Mesothelial cell of epicardium (in vitro differentiated cells): ENCODE data around the gene CREB3L4. TPM values are rescaled to one million over a fixed set of nuclear protein-coding genes. Genes with fewer than 3 reads are reported as not detected.

ENCODE experiments used
- DNase-seq, 2 experiments: peaks; one replicate each; pipeline ENCODE4 v3.0.0; 2021; ENCODE audit warnings: low spot score in 2 of 2; ENCODE audit not compliant: unreplicated experiment in 2 of 2
- H3K27ac Mint-ChIP-seq: 2 replicates; pipeline ENCODE4 v1.8.0; 2021; ENCODE audit warnings: mixed read lengths
- H3K27me3 Mint-ChIP-seq: 2 replicates; pipeline ENCODE4 v1.8.0; 2021; ENCODE audit warnings: low read depth, mixed read lengths
- H3K36me3 Mint-ChIP-seq: 2 replicates; pipeline ENCODE4 v1.8.0; 2021; ENCODE audit warnings: mixed read lengths
- H3K4me1 Mint-ChIP-seq: 2 replicates; pipeline ENCODE4 v1.8.0; 2021; ENCODE audit warnings: mixed read lengths
- H3K4me3 Mint-ChIP-seq: 2 replicates; pipeline ENCODE4 v1.8.0; 2021; ENCODE audit warnings: mild to moderate bottlenecking, moderate library complexity, mixed read lengths
- H3K9me3 Mint-ChIP-seq: 2 replicates; pipeline ENCODE4 v1.8.0; 2021; ENCODE audit warnings: mixed read lengths
- CTCF ChIP-seq: fragments of 200-600 bp; sonication (generic); IDR thresholded peaks from one replicate; pipeline ENCODE4 v1.5.0; 2021; ENCODE audit warnings: antibody characterized with exemption; ENCODE audit not compliant: unreplicated experiment
- total RNA-seq: library from RNA; stranded (reverse); gene quantifications from 3 replicates; pipeline ENCODE4 v1.2.1, GENCODE V29; 2021

Gene CREB3L4
- total RNA-seq, 1 donor from 2014 or later = 31.1 TPM

GRCh38 chr1:153922076-153922971 lies 45.4 kb upstream of the CREB3L4 start:
- no peak for TF ChIP-seq CTCF
- peaks cover 44% of the 10 kb centered on the region for H3K4me1 Mint-ChIP-seq
- H3K27me3 Mint-ChIP-seq = no peaks in the 10 kb centered on the region
- no peaks in the 10 kb centered on the region for H3K36me3 Mint-ChIP-seq
- peak in 1 of 2 experiments; percentile 44 for DNase-seq
- no peaks in the 10 kb centered on the region for H3K9me3 Mint-ChIP-seq
- H3K27ac Mint-ChIP-seq = peak overlapping the region; percentile 98
- H3K4me3 Mint-ChIP-seq = peak overlapping the region; percentile 94

- no peak for TF ChIP-seq CTCF
- no peaks in the 10 kb centered on the region for H3K9me3 Mint-ChIP-seq
- H3K36me3 Mint-ChIP-seq = no peaks in the 10 kb centered on the region
- peak within 1 kb of the TSS; percentile 94 for H3K4me3 Mint-ChIP-seq
- peak; percentile 97 for DNase-seq
- H3K27me3 Mint-ChIP-seq = no peaks in the 10 kb centered on the region
- H3K4me1 Mint-ChIP-seq = peaks cover 38% of the 10 kb centered on the region
- peak within 1 kb of the TSS; percentile 98 for H3K27ac Mint-ChIP-seq
Measured at GRCh38 chr1:153922972-153923925, 44.5 kb upstream of the CREB3L4 start, which contains the start of gene GATAD2B. TSS of gene GATAD2B (minus strand) at chr1:153922972. CDS start at chr1:153828347, 94,625 bp downstream.

- Mint-ChIP-seq H3K27ac (no peak overlapping the region), H3K4me1 (peaks cover 8% of the 10 kb centered on the region), H3K27me3 (no peaks in the 10 kb centered on the region), H3K36me3 (no peaks in the 10 kb centered on the region), H3K4me3 (no peak overlapping the region), H3K9me3 (no peaks in the 10 kb centered on the region)
- DNase-seq = no peak
- TF ChIP-seq CTCF = no peak
Measured at GRCh38 chr1:153926405-153926804, 41.3 kb upstream of the CREB3L4 start.

- TF ChIP-seq CTCF = no peak
- no peaks in the 10 kb centered on the region for H3K9me3 Mint-ChIP-seq
- no peaks in the 10 kb centered on the region for H3K27me3 Mint-ChIP-seq
- no peak for DNase-seq
- H3K4me1 Mint-ChIP-seq = peaks cover 5% of the 10 kb centered on the region
- no peak overlapping the region for H3K4me3 Mint-ChIP-seq
- H3K27ac Mint-ChIP-seq = no peak overlapping the region
- H3K36me3 Mint-ChIP-seq = peaks cover 4% of the 10 kb centered on the region
Measured at GRCh38 chr1:153928245-153928644, 39.5 kb upstream of the CREB3L4 start.

- H3K27ac Mint-ChIP-seq = no peak overlapping the region
Measured at GRCh38 chr1:153928791-153929341, 38.8 kb upstream of the CREB3L4 start.

More at GRCh38 chr1:153928791-153929341, 38.8 kb upstream of the CREB3L4 start:
- Mint-ChIP-seq H3K9me3 (no peaks in the 10 kb centered on the region), H3K4me1 (peaks cover under 1% of the 10 kb centered on the region), H3K4me3 (no peak overlapping the region), H3K27me3 (no peaks in the 10 kb centered on the region), H3K36me3 (peaks cover 6% of the 10 kb centered on the region)
- DNase-seq = no peak
- no peak for TF ChIP-seq CTCF
